SW 1271 (cell line): ENCODE measurements around the gene STKLD1.
"Not testable (repeated sequence)": the region's sequence is repeated elsewhere in the genome, so short reads cannot be mapped to it uniquely, and the experiment has no call there.

ENCODE experiments used
- DNase-seq, 2 experiments: peaks; one replicate each; lab custom pipeline; 2025; lab: John Stamatoyannopoulos, UW

Gene STKLD1

GRCh38 chr9:133386338-133386737, 10.2 kb downstream of the STKLD1 start:
- DNase-seq: no peak

- DNase-seq: no peak
Measured at GRCh38 chr9:133387680-133388079, 11.5 kb downstream of the STKLD1 start.

GRCh38 chr9:133389025-133389557, 12.9 kb downstream of the STKLD1 start:
- no peak for DNase-seq

- DNase-seq: no peak
Measured at GRCh38 chr9:133389562-133389961, 13.4 kb downstream of the STKLD1 start.

- DNase-seq: no peak
Measured at GRCh38 chr9:133390713-133391112, 14.5 kb downstream of the STKLD1 start.

GRCh38 chr9:133391449-133391848, 15.3 kb downstream of the STKLD1 start:
- not testable (repeated sequence) for DNase-seq

DNA sequence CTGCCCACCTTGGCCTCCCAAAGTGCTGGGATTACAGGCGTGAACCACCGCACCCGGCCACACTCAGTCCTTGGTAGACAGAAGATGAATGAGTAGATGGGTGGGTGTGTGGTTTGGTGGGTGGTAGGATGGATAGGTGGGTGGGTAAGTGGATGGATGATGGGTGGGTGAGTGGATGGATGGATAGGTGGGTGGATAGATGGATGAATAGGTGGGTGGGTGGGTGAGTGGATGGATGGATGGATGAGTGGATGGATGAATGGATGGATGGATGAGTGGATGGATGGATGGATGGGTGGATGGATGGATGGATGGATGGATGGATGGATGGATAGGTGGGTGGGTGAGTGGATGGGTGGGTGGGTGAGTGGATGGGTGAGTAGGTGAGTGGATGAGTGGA, 16.1 kb downstream of the STKLD1 start:
- not testable (repeated sequence) for DNase-seq

GRCh38 chr9:133393399-133393798, 17.2 kb downstream of the STKLD1 start:
- DNase-seq: no peak

- DNase-seq: no peak
Measured at GRCh38 chr9:133394687-133395271, 18.6 kb downstream of the STKLD1 start.

GRCh38 chr9:133396952-133397351, 20.8 kb downstream of the STKLD1 start:
- DNase-seq: no peak

DNA sequence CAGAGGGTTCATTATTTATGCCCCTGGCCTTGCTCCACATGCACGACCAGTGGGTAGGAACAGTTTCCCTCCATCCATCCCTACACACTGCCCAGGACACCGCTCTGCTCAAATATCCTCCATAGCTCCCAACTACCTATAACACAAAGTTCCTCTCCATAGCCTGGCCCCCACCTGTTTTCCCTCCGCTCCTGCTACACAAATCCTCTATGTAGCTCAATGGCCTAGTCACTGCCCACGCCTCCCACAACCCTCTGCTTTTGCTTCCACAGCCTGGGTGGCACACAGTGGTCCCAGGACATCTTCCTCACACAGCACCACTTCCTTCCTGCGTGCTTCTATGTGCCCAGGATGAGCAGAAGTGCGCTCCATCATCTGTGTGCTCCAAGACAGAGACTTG, 21.2 kb downstream of the STKLD1 start:
- no peak for DNase-seq

DNA sequence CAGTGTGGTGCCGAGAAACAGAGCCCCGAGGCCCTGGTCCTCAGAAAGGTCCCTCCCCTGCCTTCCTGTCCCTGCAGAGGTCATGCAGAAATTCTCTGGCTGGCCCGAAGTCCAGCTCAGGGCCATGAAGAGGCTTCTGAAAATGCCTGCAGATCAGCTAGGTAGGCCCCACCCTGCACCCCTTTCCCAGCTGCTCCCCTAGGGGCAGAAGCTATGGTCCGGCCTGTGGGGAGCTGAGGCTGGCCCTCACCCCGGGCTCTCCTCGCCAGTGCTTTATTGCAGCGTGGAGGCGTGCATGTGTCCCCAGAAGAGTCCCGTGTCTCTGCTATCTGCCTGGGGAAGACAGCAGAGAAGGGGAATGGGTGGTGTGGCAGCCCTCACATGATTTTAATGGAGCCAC, 21.7 kb downstream of the STKLD1 start:
- DNase-seq: no peak

DNA sequence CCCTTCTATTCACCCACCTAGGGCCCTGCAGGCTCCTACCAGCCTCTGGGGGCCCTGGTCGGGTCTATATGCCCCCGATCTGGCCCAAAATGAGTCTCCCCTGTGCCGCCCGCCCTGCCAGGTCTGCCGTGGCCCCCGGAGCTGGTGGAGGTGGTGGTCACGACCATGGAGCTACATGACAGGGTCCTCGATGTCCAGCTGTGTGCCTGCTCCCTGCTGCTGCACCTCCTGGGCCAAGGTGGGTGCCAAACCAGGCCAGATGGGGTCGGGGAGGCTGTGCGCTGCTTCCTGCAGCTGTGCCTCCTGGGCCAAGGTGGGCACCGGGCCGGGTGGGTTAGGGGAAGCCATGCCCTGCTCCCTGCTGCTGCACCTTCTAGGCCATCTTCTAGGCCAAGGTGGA, 24.1 kb downstream of the STKLD1 start:
- no peak for DNase-seq

DNA sequence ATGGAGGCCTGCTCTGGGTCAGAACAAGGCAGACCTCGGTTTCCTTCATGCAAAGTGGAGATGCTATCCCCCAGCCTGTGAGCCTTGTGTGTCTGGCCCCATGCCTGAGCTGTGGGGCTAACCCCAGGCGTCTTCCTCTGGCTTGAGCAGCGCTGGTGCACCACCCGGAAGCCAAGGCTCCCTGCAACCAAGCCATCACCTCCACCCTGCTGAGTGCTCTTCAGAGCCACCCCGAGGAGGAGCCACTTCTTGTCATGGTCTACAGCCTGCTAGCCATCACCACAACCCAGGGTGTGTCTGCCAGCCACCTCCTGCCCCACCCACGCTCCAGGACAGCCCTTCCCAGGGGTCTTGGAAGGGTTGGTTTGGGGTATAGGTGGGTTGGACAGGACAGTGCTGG, 25.4 kb downstream of the STKLD1 start:
- DNase-seq: no peak

- no peak for DNase-seq
Measured at GRCh38 chr9:133402689-133403088, 26.5 kb downstream of the STKLD1 start.

GRCh38 chr9:133403766-133404453, 27.7 kb downstream of the STKLD1 start:
- DNase-seq: no peak

GRCh38 chr9:133404454-133405002, 28.4 kb downstream of the STKLD1 start:
- DNase-seq: no peak

DNA sequence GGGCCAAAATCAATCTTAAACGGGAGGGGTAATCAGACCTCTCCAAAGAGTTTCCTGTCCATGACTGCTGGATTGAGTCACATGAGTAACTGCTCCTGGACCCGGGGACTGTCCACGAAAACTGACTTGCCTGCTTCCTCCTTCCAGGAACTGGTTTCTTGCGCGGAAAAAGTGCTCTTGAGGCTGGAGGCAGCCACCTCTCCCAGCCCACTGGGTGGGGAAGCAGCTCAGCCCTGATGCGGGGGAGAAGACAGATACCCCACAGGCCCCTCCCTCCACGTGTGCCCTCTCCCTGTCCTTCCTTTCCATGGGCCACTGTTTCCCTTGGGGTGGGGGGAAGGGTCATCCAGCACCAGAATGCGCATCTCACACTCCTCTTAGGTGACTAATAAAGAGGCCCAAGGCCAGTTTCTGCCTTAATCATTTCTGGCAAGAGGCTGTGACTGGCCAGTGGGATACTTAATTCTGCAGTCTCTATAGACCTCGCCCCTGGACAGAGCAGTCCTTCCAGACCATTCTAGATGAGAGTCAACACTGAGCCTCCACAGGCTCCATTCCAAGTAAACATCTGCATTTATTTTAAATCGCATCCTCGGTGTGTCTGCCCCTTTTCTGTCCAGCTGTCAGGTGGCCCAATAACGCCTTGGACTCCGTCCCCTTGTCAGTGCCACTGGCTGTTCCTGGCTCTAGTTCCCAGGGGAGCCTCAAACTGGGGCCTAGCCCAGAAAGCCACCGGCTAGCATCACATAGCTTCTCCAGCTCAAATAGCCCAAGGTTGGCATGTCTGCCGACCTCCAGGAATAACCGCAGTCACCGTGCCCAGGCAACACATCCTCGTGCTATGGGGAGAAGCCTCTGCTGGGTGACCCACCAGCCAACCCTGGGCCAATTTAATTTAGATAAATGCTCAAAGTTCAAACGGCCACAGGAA, 29.6 kb downstream of the STKLD1 start:
- no peak for DNase-seq

DNA sequence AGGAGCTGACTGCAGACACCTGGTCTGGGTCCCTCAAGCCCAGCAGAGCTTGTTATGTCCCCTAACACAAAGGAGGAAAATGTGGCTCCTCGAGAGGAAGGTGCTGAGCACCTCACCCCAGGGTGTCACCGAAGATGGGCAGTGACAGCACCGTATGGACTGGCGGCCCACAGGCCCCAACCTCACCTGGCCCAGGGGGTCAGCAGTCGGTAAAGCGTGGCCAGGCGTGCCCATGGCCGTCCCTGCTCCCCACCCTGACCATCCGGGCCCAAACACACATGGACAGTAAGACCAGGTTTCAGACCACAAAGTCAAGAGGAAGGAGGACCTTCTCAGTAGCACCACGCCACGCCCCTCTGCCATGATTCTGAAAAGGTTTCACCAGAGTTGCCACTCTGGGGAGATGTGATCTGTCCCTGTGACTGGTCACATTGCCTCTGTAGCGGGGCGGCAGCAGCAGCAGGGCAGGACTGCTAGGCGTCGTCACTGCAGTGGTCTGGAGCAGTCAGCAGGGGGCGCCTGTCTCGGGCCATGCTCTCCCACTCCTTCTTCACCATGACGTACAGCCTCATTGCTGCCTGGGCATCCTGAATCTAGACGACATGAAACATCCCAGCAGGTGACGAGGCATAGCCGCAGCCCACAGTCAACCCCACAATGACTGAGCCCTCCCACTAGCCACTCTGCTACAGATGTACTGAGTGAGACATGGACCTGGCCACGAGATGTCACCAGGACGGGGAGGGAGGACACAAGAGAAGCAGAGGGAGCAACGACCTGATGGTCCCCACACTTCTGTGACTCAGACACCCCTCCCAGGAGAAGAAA, 30.5 kb downstream of the STKLD1 start:
- DNase-seq: peak in 1 of 2 experiments; percentile 59

- DNase-seq: no peak
Measured at GRCh38 chr9:133408042-133408441, 31.9 kb downstream of the STKLD1 start.

GRCh38 chr9:133415170-133415569, 39.0 kb downstream of the STKLD1 start:
- no peak for DNase-seq
